HG03097 (cell line): ENCODE data around the gene CHRND.

ENCODE experiments used
- ATAC-seq: cut with Tn5 transposase; IDR thresholded peaks from one replicate; pipeline ENCODE4 v1.9.1; 2021; ENCODE audit not compliant: unreplicated experiment, low FRiP score

The CHRND gene

GRCh38 chr2:232502911-232503808 is 22.8 kb upstream of the CHRND start:
- ATAC-seq: no peak

DNA sequence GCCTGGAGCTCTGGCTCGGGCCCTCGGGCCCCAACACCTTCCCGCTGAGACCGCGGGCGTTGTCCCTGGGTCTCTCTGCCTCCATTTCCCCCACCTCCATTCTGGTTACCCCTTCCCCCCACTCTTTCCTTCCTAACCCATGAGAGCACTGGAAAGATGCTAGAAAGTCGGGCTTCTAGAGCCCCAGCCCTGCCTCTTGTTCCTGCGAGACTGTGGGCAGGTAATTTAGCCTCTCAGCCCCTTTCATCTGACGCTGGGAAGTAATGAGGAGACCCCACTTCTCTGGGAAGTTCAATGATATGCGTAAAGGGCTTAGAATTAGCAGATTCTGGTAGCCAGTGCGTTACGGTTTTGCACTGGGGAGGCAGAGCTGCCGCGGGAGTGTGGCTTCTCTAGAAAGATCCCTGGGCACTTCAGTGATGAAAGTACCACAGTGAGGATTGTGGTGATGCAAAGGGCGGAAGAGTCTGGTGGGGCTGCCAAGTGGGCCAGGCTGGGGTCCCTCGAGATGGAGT is 22.1 kb upstream of the CHRND start:
- ATAC-seq: no peak

- ATAC-seq: no peak
Observed at GRCh38 chr2:232504438-232504837, 21.5 kb upstream of the CHRND start.

GRCh38 chr2:232505856-232506255 is 20.1 kb upstream of the CHRND start:
- ATAC-seq: no peak

DNA sequence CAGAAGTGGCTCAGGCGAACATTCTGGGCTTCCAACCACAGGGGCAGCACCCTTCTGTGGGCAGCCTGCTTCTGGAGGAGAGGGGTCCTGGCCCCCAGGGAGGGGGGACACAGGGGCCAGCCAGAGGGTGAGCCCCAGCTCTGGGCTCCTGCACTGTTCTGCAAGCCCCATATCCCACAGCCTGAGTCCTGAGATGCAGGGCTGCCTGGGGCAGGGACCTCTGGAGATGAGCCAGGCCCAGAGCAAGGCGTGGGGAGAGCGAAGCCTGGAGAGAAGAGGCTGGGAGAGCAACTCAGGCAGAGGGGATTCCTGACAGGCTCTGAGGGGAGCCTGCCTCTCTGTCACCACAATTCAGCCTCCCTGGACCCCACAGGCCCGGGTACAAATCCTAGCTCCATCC is 19.3 kb upstream of the CHRND start:
- no peak for ATAC-seq

- no peak for ATAC-seq
Observed at GRCh38 chr2:232508251-232508650, 17.7 kb upstream of the CHRND start.

DNA sequence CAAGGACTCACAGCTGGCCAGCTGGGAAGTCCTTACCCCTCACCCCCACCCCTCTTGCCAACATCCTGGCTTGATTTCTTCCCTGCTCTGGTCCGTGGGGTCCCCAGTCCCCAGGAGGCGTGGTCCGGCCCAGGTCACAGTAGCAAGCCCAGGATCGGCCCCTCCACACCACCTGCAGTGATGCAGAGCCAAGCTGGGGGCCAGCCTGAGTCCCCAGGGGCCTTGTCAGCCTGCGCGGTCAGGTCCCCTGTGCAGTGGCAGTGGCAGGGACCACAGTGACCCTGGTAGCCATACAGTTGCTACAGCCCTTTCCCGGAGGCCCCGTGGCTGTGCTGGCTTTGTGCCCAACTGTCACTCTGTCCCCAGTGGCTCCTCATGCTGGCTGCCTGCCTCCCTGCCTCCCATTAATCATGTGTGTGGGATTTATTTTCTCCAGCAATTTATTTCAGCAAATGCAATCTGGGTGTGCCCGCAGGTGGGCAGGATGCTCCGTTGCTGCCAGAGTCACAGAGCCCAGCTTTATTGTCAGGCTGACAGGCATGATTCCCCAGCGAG is 14.5 kb upstream of the CHRND start:
- ATAC-seq: no peak

DNA sequence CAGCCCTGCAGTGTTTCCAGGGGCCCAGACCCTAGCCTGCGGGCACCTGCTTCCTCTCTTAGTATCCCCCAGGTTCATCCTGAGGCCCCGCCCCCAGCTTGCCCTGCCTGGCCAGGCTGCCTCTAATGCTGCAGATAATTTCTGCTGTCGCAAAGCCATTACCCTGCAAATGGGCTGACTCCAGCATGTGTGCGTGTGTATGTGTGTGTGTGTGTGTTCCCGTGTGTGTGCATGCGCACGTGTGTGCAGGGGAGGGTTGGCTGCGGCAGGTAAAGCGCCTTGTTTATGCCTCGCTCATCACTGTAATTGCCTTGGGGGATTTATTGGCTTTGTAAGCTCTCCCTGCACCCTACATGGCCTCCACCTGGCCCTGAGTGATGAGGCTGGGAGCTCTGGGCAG is 13.4 kb upstream of the CHRND start:
- no peak for ATAC-seq

GRCh38 chr2:232513353-232513752 is 12.6 kb upstream of the CHRND start:
- no peak for ATAC-seq

- no peak for ATAC-seq
Observed at GRCh38 chr2:232515639-232516038, 10.3 kb upstream of the CHRND start.

GRCh38 chr2:232516551-232516950 is 9.4 kb upstream of the CHRND start:
- no peak for ATAC-seq

GRCh38 chr2:232518844-232519243 is 7.1 kb upstream of the CHRND start:
- ATAC-seq: no peak

GRCh38 chr2:232519581-232520438 is 6.2 kb upstream of the CHRND start, which contains the start of gene PRSS56:
TSS of gene PRSS56 (plus strand) at chr2:232520388. CDS start at chr2:232520599, 211 bp downstream.
- no peak for ATAC-seq

GRCh38 chr2:232520489-232520888 is 5.5 kb upstream of the CHRND start:
- no peak for ATAC-seq

- no peak for ATAC-seq
Observed at GRCh38 chr2:232521098-232521497, 4.9 kb upstream of the CHRND start.

GRCh38 chr2:232521959-232522622 is 3.9 kb upstream of the CHRND start:
- ATAC-seq: no peak

GRCh38 chr2:232522623-232523401 is 3.1 kb upstream of the CHRND start:
- no peak for ATAC-seq

GRCh38 chr2:232523402-232523681 is 2.6 kb upstream of the CHRND start:
- ATAC-seq: no peak

GRCh38 chr2:232523682-232524597 is 2.0 kb upstream of the CHRND start:
- no peak for ATAC-seq
